Activated CD4-positive, alpha-beta T cell treated with anti-CD3 and anti-CD28 coated beads, Interleukin-10, Interleukin-2, amounts not matched to agents 100 ng/mL and 50 ng/mL, durations not matched to agents 16 hours and 8 hours (primary cell): ENCODE measurements around the gene IFNLR1.
A peak's percentile ranks its signal among the peaks of the same experiment; 100 is the strongest.
"Not testable (repeated sequence)": the region's sequence is repeated elsewhere in the genome, so short reads cannot be mapped to it uniquely, and the experiment has no call there.

Experiments
- DNase-seq: peaks from one replicate; pipeline ENCODE4 v3.0.0-alpha.2; 2020

Gene IFNLR1

DNA sequence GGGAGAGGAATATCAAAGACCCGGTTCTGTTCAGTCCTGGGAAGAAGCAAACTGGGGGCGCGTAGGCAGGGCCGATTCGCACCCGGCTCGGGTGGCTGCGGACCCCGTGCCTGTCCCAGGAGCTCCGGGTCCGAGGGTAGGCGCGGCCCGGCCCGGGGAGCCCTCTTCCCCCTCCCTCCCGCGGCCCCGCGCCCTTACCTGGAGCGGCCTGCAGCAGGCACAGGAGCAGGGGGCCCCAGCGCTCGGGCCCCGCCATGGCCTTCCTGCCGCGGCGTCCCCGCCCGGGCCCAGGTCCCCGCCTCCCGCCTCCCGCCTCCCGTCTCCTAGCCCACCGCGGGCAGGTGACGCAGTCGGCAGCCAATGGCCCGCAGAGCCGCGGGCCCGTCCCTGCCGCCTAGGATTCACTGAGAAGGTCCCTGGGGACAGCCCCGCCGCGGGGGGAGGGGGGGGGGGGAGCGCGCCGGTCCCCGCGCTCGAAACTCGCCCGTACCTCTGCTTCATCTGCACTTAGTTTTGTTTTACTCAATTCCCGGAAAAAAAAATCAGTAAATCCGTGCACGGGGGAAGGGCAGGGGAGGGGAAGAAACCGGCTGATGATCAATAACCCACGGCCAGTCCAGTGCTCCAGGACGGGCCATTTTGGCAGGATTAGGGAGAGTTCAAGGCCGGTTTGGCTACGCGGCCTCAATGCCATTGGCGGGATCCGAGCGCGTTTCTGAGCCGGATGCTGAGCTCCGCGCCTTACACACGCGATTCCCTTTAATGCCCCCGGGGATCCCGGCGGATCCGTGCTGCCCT lies at the start of gene IFNLR1:
IFNLR1 (minus strand) TSS at position 297 of the 798 bp plus-strand sequence; CDS start at position 256, 41 bp downstream.
- peak; percentile 79 for DNase-seq

DNA sequence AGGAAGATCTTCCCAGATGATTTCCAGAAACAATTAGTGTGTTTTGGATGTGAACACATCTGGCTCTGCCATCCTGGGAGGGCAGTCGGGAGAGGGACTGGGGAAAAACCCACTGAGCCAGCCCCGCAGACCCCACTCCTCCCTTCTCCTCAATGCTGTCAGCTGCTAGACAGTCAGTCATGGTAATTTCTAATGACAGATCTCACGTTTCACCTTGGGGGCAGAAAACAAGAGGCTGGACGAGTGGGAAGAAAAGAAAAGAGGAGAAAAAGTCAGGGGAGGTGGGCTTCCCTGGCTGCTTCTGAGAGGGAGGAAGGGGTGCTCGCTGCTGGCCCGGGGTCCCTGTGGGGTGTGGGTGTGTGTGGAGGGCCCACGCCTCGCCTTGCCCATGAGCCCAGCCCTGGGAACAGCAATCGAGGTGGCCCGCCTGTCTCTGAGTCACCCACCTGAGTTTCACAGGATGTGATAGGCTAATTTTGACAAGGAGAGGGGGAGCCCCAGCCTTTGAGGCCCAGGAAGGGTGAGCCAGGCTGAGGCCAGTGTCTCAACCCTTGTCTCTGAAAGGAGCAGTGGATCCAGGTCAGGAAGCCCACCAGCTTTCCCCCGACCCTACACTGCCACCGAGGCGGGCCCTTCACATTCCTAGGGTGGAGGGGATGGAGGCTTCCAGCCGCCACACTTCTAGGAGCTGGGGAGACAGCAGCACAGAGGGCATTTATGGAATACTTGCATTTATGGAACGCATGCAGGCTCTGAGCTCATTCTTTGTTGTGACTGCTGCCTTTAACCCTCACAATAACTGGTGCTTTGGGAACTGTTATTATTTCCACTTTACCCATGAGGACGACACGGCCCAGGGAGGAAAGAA lies 49.1 kb upstream of the IFNLR1 start:
- peak; percentile 42 for DNase-seq

DNA sequence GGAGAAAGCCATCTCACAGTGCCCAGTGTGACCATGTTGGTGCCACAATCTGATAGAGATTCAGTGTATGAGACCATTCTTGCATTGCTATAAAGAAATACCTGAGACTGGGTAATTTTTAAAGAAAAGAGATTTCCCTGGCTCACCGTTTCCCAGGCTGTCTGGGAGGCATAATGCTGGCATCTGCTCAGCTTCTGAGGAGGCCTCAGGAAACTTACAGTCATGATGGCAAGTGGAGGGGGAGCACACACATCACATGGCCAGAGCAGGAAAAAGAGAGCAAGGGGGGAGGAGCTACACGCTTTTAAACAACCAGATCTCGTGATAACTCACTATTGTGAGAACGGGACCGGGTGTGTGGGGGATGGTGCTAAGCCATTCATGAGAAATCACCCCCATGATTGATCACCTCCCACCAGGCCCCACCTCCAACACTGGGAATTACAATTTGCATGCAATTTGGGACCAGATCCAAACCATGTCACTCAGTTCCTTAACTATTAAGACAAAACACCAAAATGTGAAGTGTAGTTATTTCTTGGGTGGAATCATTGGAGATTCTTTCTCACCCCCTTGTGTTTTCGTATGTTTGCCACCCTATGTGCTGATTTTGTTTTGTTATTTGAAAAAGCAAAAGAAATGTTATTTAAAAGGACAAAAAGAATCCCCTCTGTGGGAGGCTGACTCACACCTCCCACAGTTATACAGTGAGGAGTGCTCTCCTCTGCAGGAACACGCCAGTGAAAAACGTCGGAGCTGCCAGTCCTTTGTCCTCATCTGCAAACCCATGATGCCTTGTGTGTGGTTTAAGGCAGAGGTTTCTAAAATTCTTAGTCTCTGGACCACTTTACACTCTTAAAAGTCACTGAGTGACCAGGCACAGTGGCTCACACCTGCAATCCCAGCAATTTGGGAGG lies 46.9 kb upstream of the IFNLR1 start:
- DNase-seq = no peak

DNA sequence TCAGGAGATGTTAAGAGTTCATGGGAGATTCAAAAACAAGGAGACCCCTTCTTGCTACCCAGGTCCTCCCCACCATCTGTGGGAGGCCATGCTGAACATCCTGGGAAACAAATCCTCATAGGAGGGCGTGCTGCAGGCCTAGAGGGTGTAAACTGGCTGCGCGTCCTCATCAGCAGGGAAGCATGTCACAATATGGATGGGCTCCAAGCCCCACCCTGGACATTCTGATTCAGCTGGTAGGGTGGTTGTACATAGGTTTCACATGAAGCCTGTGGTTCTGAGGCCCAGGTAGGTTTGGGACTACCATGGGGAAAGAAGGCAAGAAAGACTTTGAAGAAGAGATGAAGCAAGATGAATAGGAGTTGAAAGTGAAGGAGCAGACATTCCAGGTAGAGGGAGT lies 44.6 kb upstream of the IFNLR1 start:
- no peak for DNase-seq

DNA sequence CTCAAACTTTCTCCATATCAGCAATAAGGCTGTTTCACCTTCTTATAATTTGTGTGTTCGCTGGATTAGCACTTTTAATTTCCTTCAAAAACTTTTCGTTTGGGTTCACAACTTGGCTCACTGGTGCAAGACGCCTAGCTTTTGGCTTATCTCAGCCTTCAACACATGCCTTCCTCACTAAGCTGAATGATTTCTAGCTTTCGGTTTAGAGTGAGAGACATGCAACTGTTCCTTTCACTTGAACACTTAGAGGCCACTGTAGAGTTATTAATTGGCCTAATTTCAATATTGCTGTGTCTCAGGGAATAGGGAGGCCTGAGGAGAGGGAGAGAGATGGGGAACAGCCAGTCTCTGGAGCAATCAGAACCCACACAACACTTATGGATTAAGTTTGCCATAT lies 41.2 kb upstream of the IFNLR1 start:
- peak; percentile 56 for DNase-seq

DNA sequence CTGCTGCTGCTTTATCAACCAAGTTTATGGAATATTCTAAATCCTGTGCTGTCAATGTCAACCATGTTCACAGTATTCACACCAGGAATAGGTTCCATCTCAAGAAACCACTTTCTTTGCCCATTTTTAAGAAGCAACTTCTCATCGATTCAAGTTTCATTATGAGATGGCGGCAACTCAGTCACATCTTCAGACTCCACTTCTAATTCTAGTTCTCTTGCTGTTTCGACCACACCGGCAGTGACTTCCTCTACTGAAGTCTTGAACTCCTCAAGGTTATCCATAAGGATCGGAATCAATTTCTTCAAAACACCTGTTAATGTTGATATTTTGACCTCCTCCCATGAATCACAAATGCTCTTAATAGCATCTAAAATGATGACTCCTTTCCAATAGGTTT lies 39.7 kb upstream of the IFNLR1 start:
- peak; percentile 61 for DNase-seq

DNA sequence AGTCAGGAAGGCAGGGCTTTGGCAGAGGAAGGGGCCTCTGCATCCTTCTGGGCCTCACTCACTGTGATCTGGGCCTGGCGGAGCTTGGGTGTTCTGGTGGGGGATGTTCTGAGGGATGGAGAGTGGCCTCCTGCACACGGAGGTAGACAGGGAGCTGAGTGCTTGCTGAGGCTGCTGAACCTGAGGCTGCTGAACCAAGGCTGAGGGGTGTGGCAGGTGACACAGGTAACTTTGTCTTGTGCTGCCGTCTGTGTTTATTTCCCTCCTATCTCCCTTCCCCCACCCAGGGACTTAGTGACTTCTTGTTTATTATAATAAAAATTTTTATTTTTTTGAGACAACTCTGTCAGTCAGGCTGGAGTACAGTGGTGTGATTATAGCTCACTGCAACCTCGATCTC lies 37.7 kb upstream of the IFNLR1 start:
- DNase-seq = no peak

DNA sequence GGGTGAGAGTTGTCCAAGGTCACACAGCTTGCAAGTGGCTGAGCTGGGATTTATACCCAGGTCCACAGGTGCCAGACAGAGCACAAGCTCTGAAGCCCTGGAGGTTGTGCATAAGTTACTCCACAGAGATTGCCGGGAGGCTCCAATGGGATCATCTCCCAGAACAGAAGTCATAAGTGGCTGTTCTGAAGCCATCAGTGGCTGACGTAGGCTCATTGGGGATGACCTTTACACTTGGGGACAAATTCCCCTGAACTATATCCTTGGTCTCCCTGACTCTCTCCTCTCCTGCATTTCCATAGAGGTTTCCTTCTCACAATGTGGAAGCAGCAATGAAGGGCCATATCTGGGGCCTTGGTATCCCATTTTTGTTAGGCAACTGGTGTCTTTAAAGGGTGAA lies 37.0 kb upstream of the IFNLR1 start:
- no peak for DNase-seq

DNA sequence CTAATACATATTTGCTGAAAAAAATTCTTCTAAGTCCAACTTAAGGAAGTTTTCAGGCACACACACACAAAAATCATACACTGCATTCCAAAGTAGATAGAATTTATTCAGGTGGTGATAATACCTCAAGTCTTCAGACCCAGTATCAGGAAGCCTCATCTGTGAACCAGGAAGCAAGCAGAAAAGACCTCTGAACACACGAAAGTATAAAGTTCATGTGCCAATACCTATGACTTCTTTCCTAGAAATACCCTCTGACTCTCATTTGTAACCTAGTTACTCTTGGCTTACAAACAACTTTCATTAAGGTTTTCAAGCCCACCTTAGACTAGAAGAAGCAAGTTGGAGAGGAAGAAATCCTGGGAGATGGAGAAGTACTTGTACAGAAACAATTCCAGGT lies 35.7 kb upstream of the IFNLR1 start:
- DNase-seq = no peak

DNA sequence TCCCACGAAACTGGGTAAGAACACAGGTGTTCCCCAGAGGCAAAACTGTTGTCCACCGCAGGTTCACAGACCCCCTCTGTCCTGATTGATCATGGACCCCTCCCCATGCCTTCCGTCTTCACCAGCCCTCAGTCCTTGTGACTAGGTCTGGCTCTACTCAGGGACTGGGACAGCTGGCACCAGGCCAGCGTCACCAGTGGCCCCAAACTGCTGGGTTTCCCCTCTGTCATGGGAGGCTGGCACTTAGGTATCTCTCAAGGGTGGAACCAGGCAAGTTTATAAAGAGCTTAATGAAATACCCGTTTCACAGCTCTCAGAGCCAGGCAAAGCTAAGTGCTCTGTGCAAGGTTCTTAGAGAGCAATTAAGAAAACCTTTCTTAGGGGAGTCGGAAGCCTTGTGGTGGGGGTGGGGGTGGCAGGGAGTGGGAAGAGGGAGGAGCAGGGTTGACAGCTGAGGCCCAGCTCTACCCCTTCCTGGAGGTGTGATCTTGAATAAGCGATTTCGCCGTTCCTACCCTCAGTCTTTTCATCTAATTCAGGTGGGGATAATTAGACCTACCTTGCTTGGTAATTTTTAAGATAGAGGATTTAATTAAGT lies 35.0 kb upstream of the IFNLR1 start:
- DNase-seq = no peak

DNA sequence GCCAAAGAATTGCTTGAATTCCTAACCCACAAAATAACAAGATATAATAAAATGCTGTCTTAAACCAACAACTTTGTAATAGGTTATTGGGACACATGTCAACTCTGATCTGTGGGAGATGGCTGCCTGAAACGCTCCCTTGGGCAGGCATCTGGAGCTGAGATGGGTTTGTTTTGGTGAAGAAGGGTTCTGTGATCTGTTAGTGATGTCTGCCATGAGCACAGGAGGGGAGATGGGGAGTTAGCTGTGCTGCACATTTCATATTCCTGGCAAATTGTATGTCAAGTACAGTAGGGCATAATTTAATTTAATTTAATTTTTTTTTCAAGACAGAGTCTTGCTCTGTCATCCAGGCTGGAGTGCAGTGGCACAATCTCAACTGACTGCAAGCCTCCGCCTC lies 34.2 kb upstream of the IFNLR1 start:
- DNase-seq = no peak

DNA sequence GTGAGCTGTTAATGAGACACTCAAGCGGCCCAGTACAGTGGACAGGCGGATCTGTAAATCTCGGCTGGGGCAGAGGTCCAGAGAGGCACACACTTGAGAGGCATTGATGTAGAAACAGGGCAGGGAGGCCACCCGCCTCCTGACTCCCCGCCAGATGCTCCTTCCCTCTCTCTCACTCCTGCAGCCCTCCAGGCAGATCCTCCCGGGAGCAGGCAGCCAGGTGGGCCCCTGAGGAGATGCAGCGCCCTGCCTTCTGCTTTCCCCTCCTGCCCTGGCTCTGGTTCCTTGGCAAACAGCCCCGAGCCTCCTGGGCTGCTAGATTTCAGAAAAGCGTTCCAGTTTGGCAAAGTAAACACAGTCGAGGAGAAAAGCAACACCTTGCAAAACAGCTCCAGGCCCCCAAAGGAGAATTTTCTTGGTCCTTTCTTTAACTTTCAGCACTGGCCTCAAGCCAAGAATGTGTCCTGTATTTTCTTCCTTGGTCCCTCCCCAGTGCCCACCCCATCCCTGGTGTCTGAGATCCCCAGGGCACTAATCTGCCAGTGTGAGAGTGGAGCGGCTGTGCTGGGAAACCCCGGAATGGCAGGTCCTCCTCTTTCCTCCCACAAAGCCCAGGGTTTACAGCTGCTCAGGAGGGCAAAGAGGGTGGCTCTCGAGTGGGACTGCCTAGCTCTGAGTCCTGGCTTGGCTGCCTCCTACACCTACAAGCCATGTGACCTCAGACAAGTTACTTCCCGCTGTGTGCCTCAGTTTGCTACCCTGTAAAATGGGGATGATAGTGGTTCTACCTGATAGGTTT lies 29.4 kb upstream of the IFNLR1 start:
- DNase-seq = no peak

DNA sequence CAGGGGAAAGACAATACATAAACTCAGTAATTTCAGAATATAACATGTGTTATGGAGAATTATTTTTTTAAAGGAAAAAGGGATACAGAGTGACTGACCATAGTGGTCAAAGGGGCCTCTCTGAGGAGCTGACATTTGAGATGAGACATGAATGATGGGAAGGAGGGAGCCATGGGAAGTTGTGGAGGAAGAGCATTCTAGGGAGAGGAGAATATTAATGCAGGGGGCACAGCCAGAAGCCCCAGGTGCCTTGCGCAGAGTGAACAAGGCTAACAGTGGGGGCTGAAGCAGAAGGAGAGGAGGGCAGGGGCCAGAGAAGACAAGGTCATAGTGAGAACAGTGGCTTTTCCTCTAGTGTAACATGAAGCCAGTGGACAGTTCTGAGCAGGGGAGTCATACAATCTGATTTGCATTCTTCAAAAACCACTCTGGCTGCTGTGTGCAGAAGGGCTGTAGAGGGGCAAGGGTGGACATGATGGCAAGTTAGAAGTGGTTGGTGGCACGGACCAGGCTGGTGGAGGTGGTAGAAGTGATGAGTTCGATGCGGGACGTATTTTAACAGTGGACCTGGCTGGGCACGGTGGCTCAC lies 28.2 kb upstream of the IFNLR1 start:
- DNase-seq = no peak

DNA sequence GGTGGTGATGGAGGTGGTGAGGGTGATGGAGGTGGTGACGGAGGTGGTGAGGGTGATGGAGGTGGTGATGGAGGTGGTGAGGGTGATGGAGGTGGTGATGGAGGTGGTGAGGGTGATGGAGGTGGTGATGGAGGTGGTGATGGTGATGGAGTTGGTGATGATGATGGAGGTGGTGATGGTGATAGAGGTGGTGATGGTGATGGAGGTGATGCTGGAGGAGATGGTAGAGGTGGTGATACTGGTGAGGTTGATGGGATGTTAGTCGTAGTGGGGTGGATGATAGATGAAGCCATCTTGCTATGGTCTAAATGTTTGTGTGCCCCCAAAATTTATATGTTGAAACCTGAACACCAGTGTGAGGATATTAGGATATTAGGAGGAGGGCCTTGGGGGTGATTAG lies 25.3 kb upstream of the IFNLR1 start:
- no peak for DNase-seq

DNA sequence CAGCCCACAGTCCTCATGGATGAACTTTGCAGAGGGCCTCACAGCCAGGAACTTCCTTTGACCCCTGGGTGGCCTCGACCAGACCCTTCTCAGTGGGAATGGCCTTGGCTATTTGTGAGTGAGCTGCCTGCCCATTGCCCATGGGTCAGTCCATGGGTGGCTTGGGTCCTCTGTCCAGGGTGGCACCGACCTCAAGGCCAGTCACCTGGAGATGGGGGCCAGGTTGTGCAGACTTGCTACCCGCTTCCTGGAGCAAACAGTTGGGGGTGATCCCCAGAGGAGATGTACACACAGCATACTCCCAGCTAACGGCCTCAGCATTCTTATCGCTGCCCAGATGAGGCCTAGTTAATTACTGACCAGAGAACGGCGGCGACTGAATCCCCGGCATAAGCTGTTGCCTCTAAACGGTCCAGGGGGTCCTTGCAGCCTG lies 23.1 kb upstream of the IFNLR1 start:
- DNase-seq = no peak

DNA sequence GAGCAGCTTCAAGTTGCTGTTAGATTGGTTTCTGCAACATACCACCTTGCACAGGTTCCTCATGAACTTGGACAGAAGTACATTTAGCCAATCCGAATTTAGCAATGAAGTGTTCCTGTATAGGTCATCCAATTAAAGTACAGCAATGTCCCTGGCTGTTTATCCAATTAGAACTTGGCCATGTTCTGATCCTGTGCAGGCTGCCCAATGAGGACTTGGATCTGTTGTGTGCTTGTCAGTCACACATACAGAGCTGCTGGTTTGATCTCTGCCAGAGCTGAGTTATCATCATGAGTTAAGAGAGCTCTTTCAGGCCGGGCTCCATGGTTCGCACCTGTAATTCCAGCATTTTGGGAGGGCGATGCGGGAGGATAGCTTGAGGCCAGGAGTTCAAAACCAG lies 22.0 kb upstream of the IFNLR1 start:
- no peak for DNase-seq

DNA sequence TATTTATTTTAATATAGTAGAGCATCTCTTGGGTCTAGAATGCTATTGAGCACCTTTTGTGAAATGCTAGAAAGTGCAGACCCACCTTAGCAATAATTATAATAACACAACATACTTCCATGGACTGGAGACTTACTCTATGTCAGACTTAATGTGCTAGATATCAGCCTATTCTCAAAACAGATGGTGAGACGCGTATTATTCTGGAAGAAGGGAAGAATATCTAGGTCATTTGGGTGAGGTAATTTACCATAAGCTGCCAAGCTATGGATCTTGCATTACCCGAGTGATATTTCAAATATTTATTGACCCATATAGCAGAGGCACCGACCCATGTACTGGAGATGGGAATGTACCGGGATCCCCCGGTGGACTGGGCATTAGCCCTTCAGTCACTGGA lies 20.6 kb upstream of the IFNLR1 start:
- DNase-seq = no peak

DNA sequence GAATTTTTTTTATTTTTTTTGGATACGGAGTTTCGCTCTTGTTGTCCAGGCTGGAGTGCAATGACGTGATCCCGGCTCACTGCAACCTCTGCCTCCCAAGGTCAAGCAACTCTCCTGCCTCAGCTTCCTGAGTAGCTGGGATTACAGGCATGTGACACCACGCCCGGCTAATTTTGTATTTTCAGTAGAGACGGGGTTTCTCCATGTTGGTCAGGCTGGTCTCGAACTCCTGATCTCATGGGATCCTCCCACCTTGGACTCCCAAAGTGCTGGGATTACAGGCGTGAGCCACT lies 20.3 kb upstream of the IFNLR1 start:
- DNase-seq = not testable (repeated sequence)

DNA sequence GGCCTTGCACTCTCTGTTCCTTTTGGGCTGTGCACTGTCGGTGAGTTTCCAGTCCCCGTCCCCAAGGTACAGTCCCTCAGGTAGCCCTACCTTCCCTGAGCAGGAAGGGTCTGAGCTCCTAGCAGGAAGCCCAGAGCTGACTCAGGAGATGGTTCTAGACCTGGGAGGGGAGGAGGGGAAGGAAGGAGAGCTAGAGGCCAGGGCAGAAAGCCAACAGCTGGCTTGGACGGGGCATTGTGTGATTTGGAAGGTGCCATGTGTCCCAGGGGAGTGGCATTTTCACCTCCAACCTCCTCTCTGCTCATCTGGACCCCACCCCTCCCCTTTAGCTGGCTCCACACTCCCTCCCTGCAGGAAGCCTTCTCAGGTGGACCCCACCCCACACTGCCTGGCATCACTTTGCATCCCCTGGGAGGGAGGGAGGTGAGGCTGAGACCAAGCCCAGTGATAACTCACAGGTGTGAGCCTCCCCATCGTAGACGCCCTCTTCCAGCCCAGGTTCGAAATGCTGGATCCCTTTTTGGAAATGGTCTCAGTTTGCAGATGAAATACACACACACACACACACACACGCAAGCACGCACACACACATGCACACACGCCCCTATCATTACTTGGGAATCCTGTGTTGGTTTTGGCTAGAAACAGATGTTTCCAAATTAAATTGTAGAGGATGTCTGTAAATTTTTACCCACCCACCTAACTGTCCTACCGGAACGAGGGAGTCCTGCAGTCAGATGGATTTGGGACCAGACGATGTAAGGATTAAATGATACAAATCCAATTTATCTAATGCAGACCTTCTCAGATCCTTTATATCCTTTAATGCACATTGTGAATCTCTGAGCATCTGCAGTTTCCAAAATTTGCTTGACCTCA lies 19.7 kb upstream of the IFNLR1 start:
- DNase-seq = no peak

DNA sequence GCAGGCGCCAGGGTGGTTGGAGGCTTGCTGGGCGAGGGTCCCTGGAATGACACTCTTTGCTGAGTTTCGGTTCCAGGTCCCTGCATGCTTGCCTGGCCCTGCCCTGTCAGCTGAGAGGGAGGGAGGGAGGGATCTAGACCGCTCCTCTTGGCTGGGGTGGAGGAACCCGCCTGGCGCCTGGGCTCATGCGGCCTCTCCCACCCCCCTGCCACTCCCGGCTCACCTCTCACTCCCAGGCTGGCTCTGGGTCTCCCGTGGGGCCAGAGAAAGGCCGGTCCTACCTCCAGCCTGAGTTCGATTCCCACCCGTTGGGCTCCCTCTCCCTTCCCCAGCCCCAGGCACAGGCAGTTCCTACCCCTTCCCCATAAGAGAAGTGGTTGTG lies 19.0 kb upstream of the IFNLR1 start:
- no peak for DNase-seq
